ENCODE measurements around the gene TMEM221.
"Not testable (repeated sequence)": the region's sequence is repeated elsewhere in the genome, so short reads cannot be mapped to it uniquely, and the experiment has no call there.

Gene TMEM221
- 0 to 0.54 (median 0) reads per million in 4 donors for total RNA-seq

- DNase-seq = peak; percentile 31 to 51 (median 42)
Observed at GRCh38 chr19:17448131-17448967, at the start of gene TMEM221. TMEM221 (minus strand) TSS chr19:17448668; CDS start chr19:17448462, 206 bp downstream.

- no peak for DNase-seq
Observed at GRCh38 chr19:17497149-17497798, 48.8 kb upstream of the TMEM221 start.

- peak; percentile 54 to 84 (median 66) for DNase-seq
Observed at GRCh38 chr19:17496337-17496997, 48.0 kb upstream of the TMEM221 start.

- no peak for DNase-seq
Observed at GRCh38 chr19:17495639-17496296, 47.3 kb upstream of the TMEM221 start.

- no peak for DNase-seq
Observed at GRCh38 chr19:17491287-17491686, 42.8 kb upstream of the TMEM221 start.

- peak in 1 of 5 donors; percentile 35 for DNase-seq
Observed at GRCh38 chr19:17490411-17490810, 41.9 kb upstream of the TMEM221 start.

- DNase-seq = no peak
Observed at GRCh38 chr19:17489392-17490030, 41.0 kb upstream of the TMEM221 start.

GRCh38 chr19:17488593-17489391 is 40.3 kb upstream of the TMEM221 start:
- peak; percentile 46 to 74 (median 70) for DNase-seq

- DNase-seq = no peak
Observed at GRCh38 chr19:17487284-17488121, 39.0 kb upstream of the TMEM221 start.

- no peak for DNase-seq
Observed at GRCh38 chr19:17486545-17487240, 38.2 kb upstream of the TMEM221 start.

GRCh38 chr19:17484520-17485185 is 36.2 kb upstream of the TMEM221 start:
- DNase-seq = no peak

- no peak for DNase-seq
Observed at GRCh38 chr19:17483605-17484002, 35.1 kb upstream of the TMEM221 start.

GRCh38 chr19:17482877-17483604 is 34.6 kb upstream of the TMEM221 start:
- DNase-seq = no peak

GRCh38 chr19:17481986-17482385 is 33.5 kb upstream of the TMEM221 start:
- no peak for DNase-seq

- no peak for DNase-seq
Observed at GRCh38 chr19:17479325-17479791, 30.9 kb upstream of the TMEM221 start.

- DNase-seq = no peak
Observed at GRCh38 chr19:17475541-17476115, 27.2 kb upstream of the TMEM221 start.

GRCh38 chr19:17475011-17475540 is 26.6 kb upstream of the TMEM221 start:
- not testable (repeated sequence) for DNase-seq

- peak in 1 of 5 donors; percentile 48 for DNase-seq
Observed at GRCh38 chr19:17473041-17473440, 24.6 kb upstream of the TMEM221 start.

All from T-helper 1 cell (primary cell).